H1 (cell line): ENCODE measurements around the gene CCDC9B.

Experiments used
- ATF3 ChIP-seq: IDR thresholded peaks from 2 replicates; pipeline ENCODE4 v1.6.1; 2011; ENCODE audit warnings: low read depth, mild to moderate bottlenecking, low read length; ENCODE audit not compliant: insufficient read depth
- CEBPB ChIP-seq: IDR thresholded peaks from 2 replicates; pipeline ENCODE4 v1.6.1; 2012; ENCODE audit warnings: low read depth, low read length
- CTBP2 ChIP-seq: IDR thresholded peaks from 2 replicates; pipeline ENCODE4 v1.7.0; 2011; ENCODE audit warnings: borderline replicate concordance, mild to moderate bottlenecking, moderate library complexity, mixed read lengths, low read length; ENCODE audit not compliant: insufficient read depth, insufficient read length
- CTCF ChIP-seq, 3 experiments: IDR thresholded peaks; 1 replicate in 2 of 3; 2 replicates in 1 of 3; pipeline versions ENCODE4 v1.5.1 to v1.6.1; 2011; ENCODE audit warnings: low read length in 3 of 3, mild to moderate bottlenecking in 3 of 3, inconsistent platforms in 2 of 3, low read depth in 1 of 3, moderate library complexity in 1 of 3; ENCODE audit not compliant: insufficient read depth in 1 of 3; ENCODE audit errors: control extremely low read depth in 1 of 3
- EGR1 ChIP-seq: IDR thresholded peaks from 2 replicates; pipeline ENCODE4 v1.6.1; 2011; ENCODE audit warnings: low read depth, low read length, borderline replicate concordance
- GTF2F1 ChIP-seq: IDR thresholded peaks from 2 replicates; pipeline ENCODE4 v1.6.1; 2012; ENCODE audit warnings: low read depth, low read length, improper control_type of control experiment, borderline replicate concordance
- JUND ChIP-seq: IDR thresholded peaks from 2 replicates; pipeline ENCODE4 v1.6.1; 2011; ENCODE audit warnings: mild to moderate bottlenecking, improper control_type of control experiment, low read length
- POLR2A ChIP-seq, 2 experiments: IDR thresholded peaks; 1 replicate in 1 of 2; 2 replicates in 1 of 2; pipeline ENCODE4 v1.6.1; 2011; ENCODE audit warnings: low read depth in 2 of 2, low read length in 2 of 2, mild to moderate bottlenecking in 2 of 2; ENCODE audit errors: control extremely low read depth in 1 of 2
- POLR2AphosphoS5 ChIP-seq: IDR thresholded peaks from 2 replicates; pipeline ENCODE4 v1.6.1; 2011; ENCODE audit warnings: low read depth, low read length
- RFX5 ChIP-seq: IDR thresholded peaks from 2 replicates; pipeline ENCODE4 v1.6.1; 2011; ENCODE audit warnings: low read depth, low read length, improper control_type of control experiment, borderline replicate concordance
- RXRA ChIP-seq: IDR thresholded peaks from 2 replicates; pipeline ENCODE4 v1.6.1; 2011; ENCODE audit warnings: low read depth, mild to moderate bottlenecking, low read length, moderate library complexity; ENCODE audit not compliant: insufficient read depth
- SIN3A ChIP-seq, 2 experiments: IDR thresholded peaks in 1 of 2; conservative IDR thresholded peaks in 1 of 2; 2 replicates each; pipeline ENCODE4 v1.6.1; 2011 to 2012; ENCODE audit warnings: low read length in 2 of 2, improper control_type of control experiment in 1 of 2, low read depth in 1 of 2, mild to moderate bottlenecking in 1 of 2
- TEAD4 ChIP-seq: IDR thresholded peaks from 2 replicates; pipeline ENCODE4 v1.6.1; 2012; ENCODE audit warnings: low read depth, low read length, inconsistent platforms, mixed read lengths

- TF ChIP-seq EGR1 (no peak), ATF3 (no peak), CEBPB (no peak), CTCF (IDR thresholded peaks at IDR 0.05; ENCODE audit: control extremely low read depth in 1 of 3, insufficient read depth in 1 of 3, low read depth in 1 of 3, low read length in 3 of 3) (no peak), POLR2A (IDR thresholded peaks at IDR 0.05; ENCODE audit: control extremely low read depth in 1 of 2, low read depth in 2 of 2, low read length in 2 of 2) (no peak), JUND (no peak), RXRA (no peak), GTF2F1 (no peak), POLR2AphosphoS5 (no peak), TEAD4 (no peak), SIN3A (conservative IDR thresholded peaks at IDR 0.05 in 1 of 2, IDR thresholded peaks at IDR 0.05 in 1 of 2; ENCODE audit: low read depth in 1 of 2, low read length in 2 of 2) (no peak), CTBP2 (no peak), RFX5 (no peak)
Observed at GRCh38 chr15:40325700-40326099, 15.0 kb downstream of the CCDC9B start.
